ENCODE measurements around the gene HIGD2A. TPM values are rescaled to one million over a fixed set of nuclear protein-coding genes. Genes with fewer than 3 reads are reported as not detected.

The HIGD2A gene
- total and polyA plus RNA-seq, 10 of the 15 experiments (the other 5 are each of a cell fraction or from before 2014, with no cell fraction given) = 152 to 348 (median 194) TPM

DNA sequence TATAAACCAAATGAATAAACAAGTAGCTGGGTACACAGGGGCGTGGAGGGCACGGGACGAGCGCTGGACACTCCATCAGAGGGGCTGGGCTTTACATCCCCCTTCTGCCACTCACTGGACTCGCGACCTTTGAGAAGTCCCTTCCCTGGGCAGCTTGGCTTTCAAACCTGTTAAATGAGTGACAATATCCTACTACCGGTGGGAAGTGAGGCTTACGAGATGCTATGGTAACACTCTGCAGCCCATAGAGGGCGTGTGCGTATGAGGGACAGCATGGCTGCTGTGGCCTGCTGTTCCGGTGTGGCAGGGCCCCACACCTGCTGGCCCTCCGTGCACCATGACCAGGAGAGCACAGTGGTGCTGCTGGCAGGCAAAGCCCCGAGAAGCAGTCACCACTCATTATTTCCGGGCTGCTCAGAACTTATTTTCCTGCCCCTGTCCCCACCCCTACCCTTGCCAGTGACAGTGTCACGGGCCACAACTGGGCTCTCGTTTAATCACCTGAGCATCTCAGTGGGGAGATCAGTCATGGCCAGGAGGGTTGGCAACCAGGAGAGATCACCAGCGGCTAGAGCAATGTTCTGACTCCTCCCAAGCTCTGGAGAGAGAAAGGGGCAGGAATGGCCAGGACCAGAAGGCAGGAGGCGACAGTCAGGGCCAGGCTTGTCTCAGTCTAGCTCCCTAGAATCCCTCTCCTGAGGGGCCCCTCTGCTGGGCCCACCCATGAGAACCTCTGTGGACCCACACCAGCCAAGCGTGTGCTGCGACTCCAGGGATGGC lies 17.3 kb downstream of the HIGD2A start:
- ChIA-PET RAD21 (ENCODE audit: unreplicated experiment) (interaction anchor here (0.9 kb wide), 1 partner anchor 676 kb away, joined by 3 read pairs; no protein-coding TSS in a partner anchor), POLR2A (interaction anchor here (0.6 to 0.9 kb wide), 4 partner anchors 16 to 127 kb away, joined by 3 to 4 read pairs (median 4); no protein-coding TSS in a partner anchor), SMC1A (ENCODE audit: uncharacterized antibody, unreplicated experiment) (interaction anchor here (1.0 kb wide), 1 partner anchor 676 kb away, joined by 3 read pairs; no protein-coding TSS in a partner anchor), CTCF (interaction anchor here (0.9 to 2.0 kb wide), 2 partner anchors 10 to 173 kb away, joined by 4 read pairs; no protein-coding TSS in a partner anchor)
- Histone ChIP-seq H3K9ac (ENCODE audit: control insufficient read depth, insufficient read depth, low read length) (no peak overlapping the region), H2AFZ (ENCODE audit: control insufficient read depth, low read depth, low read length) (no peak overlapping the region), H3K36me3 (ENCODE audit: control insufficient read depth in 2 of 2, insufficient read depth in 2 of 2, low read length in 1 of 2) (no peaks in the 10 kb centered on the region; a peak in 1 of 4 replicates), H3K9me3 (replicated peaks; ENCODE audit: control insufficient read depth, insufficient read depth, low read length) (no peaks in the 10 kb centered on the region), H3K4me3 (no peak overlapping the region), H3K27ac (ENCODE audit: control insufficient read depth, insufficient read depth) (no peak overlapping the region), H3K4me2 (ENCODE audit: control insufficient read depth, insufficient read depth) (no peak overlapping the region), H4K20me1 (ENCODE audit: control insufficient read depth, insufficient read depth) (no peaks in the 10 kb centered on the region), H3K4me1 (ENCODE audit: control insufficient read depth, insufficient read depth, low read length) (no peaks in the 10 kb centered on the region), H3K79me2 (ENCODE audit: control insufficient read depth, insufficient read depth, low read length) (no peaks in the 10 kb centered on the region), H3K27me3 (replicated peaks in 1 of 2; ENCODE audit: control insufficient read depth in 2 of 2, insufficient read depth in 2 of 2, low read length in 1 of 2) (no peaks in the 10 kb centered on the region)
- in situ Hi-C loops (cut with MboI) = no loop called here
- no peak for DNase-seq (ENCODE audit: low read depth, low spot score)
- intact Hi-C loops (cut with micrococcal nuclease; ENCODE audit: unreplicated experiment) = no loop called here
- TF ChIP-seq CTCF (IDR thresholded peaks at IDR 0.05 in 2 of 3, conservative IDR thresholded peaks at IDR 0.05 in 1 of 3; ENCODE audit: control insufficient read depth in 2 of 3, extremely low read depth in 1 of 3, insufficient read depth in 1 of 3, low read depth in 3 of 3, low read length in 3 of 3) = 0 out of 6 replicates have a peak, but pooled peaks of 1 of the 3 experiments have one; percentile 3
- TF ChIP-seq, protein P1, sequence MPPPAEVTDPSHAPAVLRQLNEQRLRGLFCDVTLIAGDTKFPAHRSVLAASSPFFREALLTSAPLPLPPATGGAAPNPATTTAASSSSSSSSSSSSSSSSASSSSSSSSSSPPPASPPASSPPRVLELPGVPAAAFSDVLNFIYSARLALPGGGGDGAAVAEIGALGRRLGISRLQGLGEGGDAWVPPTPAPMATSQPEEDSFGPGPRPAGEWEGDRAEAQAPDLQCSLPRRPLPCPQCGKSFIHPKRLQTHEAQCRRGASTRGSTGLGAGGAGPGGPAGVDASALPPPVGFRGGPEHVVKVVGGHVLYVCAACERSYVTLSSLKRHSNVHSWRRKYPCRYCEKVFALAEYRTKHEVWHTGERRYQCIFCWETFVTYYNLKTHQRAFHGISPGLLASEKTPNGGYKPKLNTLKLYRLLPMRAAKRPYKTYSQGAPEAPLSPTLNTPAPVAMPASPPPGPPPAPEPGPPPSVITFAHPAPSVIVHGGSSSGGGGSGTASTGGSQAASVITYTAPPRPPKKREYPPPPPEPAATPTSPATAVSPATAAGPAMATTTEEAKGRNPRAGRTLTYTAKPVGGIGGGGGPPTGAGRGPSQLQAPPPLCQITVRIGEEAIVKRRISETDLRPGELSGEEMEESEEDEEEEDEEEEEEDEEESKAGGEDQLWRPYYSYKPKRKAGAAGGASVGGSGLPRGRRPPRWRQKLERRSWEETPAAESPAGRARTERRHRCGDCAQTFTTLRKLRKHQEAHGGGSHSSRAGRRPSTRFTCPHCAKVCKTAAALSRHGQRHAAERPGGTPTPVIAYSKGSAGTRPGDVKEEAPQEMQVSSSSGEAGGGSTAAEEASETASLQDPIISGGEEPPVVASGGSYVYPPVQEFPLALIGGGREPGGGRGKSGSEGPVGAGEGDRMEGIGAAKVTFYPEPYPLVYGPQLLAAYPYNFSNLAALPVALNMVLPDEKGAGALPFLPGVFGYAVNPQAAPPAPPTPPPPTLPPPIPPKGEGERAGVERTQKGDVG (CRISPR knock-in tag; IDR thresholded peaks at IDR 0.05) = no peak
- BruUV-seq (replicated peaks) = no TSS peak
- 88% methylated on average over 20 of the region's 20 CpGs for WGBS (ENCODE audit: insufficient coverage, insufficient replicate concordance, low lambda C conversion rate, missing lambda C conversion rate)
- no peak for FAIRE-seq
- no peak for ATAC-seq
